Hepatocyte (in vitro differentiated cells): ENCODE data around the gene LPCAT3. TPM values are rescaled to one million over a fixed set of nuclear protein-coding genes. Genes with fewer than 3 reads are reported as not detected.

Source experiments
- DNase-seq: peaks from one replicate; pipeline ENCODE4 v3.0.0-alpha.2; 2016; ENCODE audit warnings: low spot score
- H2AFZ ChIP-seq: fragments of 200-600 bp; sonication (generic); 2 replicates; pipeline ENCODE4 v1.6.0; 2016; ENCODE audit warnings: antibody characterized with exemption, mild to moderate bottlenecking
- H3K27ac ChIP-seq: fragments of 200-600 bp; sonication (generic); 2 replicates; pipeline ENCODE4 v1.5.1; 2016; ENCODE audit warnings: mild to moderate bottlenecking
- H3K27me3 ChIP-seq: fragments of 200-600 bp; sonication (generic); 2 replicates; pipeline ENCODE4 v1.6.1; 2016
- H3K36me3 ChIP-seq: fragments of 200-600 bp; sonication (generic); replicated peaks from 2 replicates; pipeline ENCODE4 v1.5.1; 2016; ENCODE audit warnings: low read depth; ENCODE audit not compliant: insufficient read depth
- H3K4me1 ChIP-seq: fragments of 200-600 bp; sonication (generic); 2 replicates; pipeline ENCODE4 v1.5.1; 2016; ENCODE audit warnings: mild to moderate bottlenecking, moderate library complexity; ENCODE audit not compliant: insufficient read depth
- H3K4me2 ChIP-seq: fragments of 200-600 bp; sonication (generic); 2 replicates; pipeline ENCODE4 v1.6.0; 2016
- H3K4me3 ChIP-seq: fragments of 200-600 bp; sonication (generic); 2 replicates; pipeline ENCODE4 v1.5.1; 2016; ENCODE audit warnings: mild to moderate bottlenecking
- H3K79me2 ChIP-seq: fragments of 200-600 bp; sonication (generic); 2 replicates; pipeline ENCODE4 v1.6.0; 2017; ENCODE audit warnings: mild to moderate bottlenecking
- H3K9me2 ChIP-seq: fragments of 200-600 bp; sonication (generic); replicated peaks from 2 replicates; pipeline ENCODE4 v1.6.0; 2017; ENCODE audit warnings: mild to moderate bottlenecking; ENCODE audit not compliant: insufficient read depth
- H3K9me3 ChIP-seq: fragments of 200-600 bp; sonication (generic); 2 replicates; pipeline ENCODE4 v1.5.1; 2016; ENCODE audit warnings: low read depth, mild to moderate bottlenecking
- H4K20me1 ChIP-seq: fragments of 200-600 bp; sonication (generic); 2 replicates; pipeline ENCODE4 v1.6.0; 2016; ENCODE audit warnings: mild to moderate bottlenecking; ENCODE audit not compliant: insufficient read depth, poor library complexity, severe bottlenecking
- CTCF ChIP-seq: fragments of 200-600 bp; sonication (generic); IDR thresholded peaks from 2 replicates; pipeline ENCODE4 v1.5.1; 2016; ENCODE audit warnings: antibody characterized with exemption, mild to moderate bottlenecking; ENCODE audit not compliant: poor library complexity
- EZH2 ChIP-seq: fragments of 200-600 bp; sonication (generic); IDR thresholded peaks from 2 replicates; pipeline ENCODE4 v1.6.1; 2016; ENCODE audit warnings: antibody characterized with exemption, mild to moderate bottlenecking, borderline replicate concordance
- EZH2phosphoT487 ChIP-seq: fragments of 200-600 bp; sonication (generic); IDR thresholded peaks from one replicate; pipeline ENCODE4 v1.6.1; 2018; ENCODE audit warnings: antibody characterized with exemption, mild to moderate bottlenecking, low read depth, moderate library complexity; ENCODE audit not compliant: unreplicated experiment, severe bottlenecking
- WGBS: methylation state at CpG from one replicate; pipeline ENCODE4 v1.1.6; 2016; ENCODE audit warnings: low lambda C conversion rate; ENCODE audit errors: missing lambda C conversion rate; 5-methylcytosine and 5-hydroxymethylcytosine counted together
- polyA plus RNA-seq: library from polyadenylated mRNA; unstranded; fragments of >200 nt; fragmentation: Nextera tagmentation; extraction: Ambion mirVana; gene quantifications from 2 replicates; pipeline ENCODE4 v1.2.1, GENCODE V29; 2016
- total RNA-seq: library from RNA; depleted of rRNA; stranded (reverse); fragments of >200 nt; gene quantifications from 2 replicates; pipeline ENCODE4 v1.2.3, GENCODE V29; 2014

Gene LPCAT3
- total and polyA plus RNA-seq, 2 experiments from 2014 or later = 78.6 to 119 TPM

- no peaks in the 10 kb centered on the region for H3K36me3 ChIP-seq
- no peak overlapping the region for H3K4me2 ChIP-seq
- WGBS = 93% methylated on average over 15 of the region's 15 CpGs
- H3K79me2 ChIP-seq = no peaks in the 10 kb centered on the region
- no peak for DNase-seq
- no peak overlapping the region for H2AFZ ChIP-seq
- H3K27ac ChIP-seq = peak overlapping the region; percentile 62
- TF ChIP-seq EZH2 = no peak
- TF ChIP-seq CTCF = no peak
- TF ChIP-seq EZH2phosphoT487 = no peak
- H3K9me3 ChIP-seq = no peaks in the 10 kb centered on the region
- no peak overlapping the region for H3K4me3 ChIP-seq
- no peaks in the 10 kb centered on the region for H3K9me2 ChIP-seq
- H3K27me3 ChIP-seq = no peaks in the 10 kb centered on the region
- no peaks in the 10 kb centered on the region for H4K20me1 ChIP-seq
- peaks cover 3% of the 10 kb centered on the region for H3K4me1 ChIP-seq
Measured at GRCh38 chr12:6952863-6953441, 65.3 kb downstream of the LPCAT3 start.

- DNase-seq = no peak
- Histone ChIP-seq H3K4me3 (no peak overlapping the region), H3K36me3 (no peaks in the 10 kb centered on the region), H2AFZ (no peak overlapping the region), H3K27ac (no peak overlapping the region), H3K27me3 (no peaks in the 10 kb centered on the region), H3K4me1 (peaks cover 3% of the 10 kb centered on the region), H4K20me1 (no peaks in the 10 kb centered on the region), H3K4me2 (no peak overlapping the region), H3K9me3 (no peaks in the 10 kb centered on the region), H3K9me2 (no peaks in the 10 kb centered on the region), H3K79me2 (peaks cover 6% of the 10 kb centered on the region)
- TF ChIP-seq CTCF (no peak), EZH2 (no peak), EZH2phosphoT487 (no peak)
- WGBS = 89% methylated on average over 18 of the region's 22 CpGs
Measured at GRCh38 chr12:6952121-6952862, 66.0 kb downstream of the LPCAT3 start.

GRCh38 chr12:6951551-6952120 lies 66.6 kb downstream of the LPCAT3 start:
- Histone ChIP-seq H3K9me2 (no peaks in the 10 kb centered on the region), H3K4me1 (peaks cover 3% of the 10 kb centered on the region), H3K36me3 (no peaks in the 10 kb centered on the region), H3K27me3 (no peaks in the 10 kb centered on the region), H3K79me2 (peaks cover 10% of the 10 kb centered on the region), H3K4me3 (no peak overlapping the region), H3K4me2 (no peak overlapping the region), H2AFZ (no peak overlapping the region), H4K20me1 (no peaks in the 10 kb centered on the region), H3K9me3 (no peaks in the 10 kb centered on the region), H3K27ac (no peak overlapping the region)
- WGBS = 93% methylated on average over 14 of the region's 20 CpGs
- DNase-seq = no peak
- TF ChIP-seq EZH2phosphoT487 (no peak), EZH2 (no peak), CTCF (no peak)
